Adrenal gland (tissue), 12 donors: Measurements from ENCODE around the gene GALNT10. TPM values are rescaled to one million over a fixed set of nuclear protein-coding genes. Genes with fewer than 3 reads are reported as not detected.

Source experiments
- DNase-seq, 7 donors: peaks; one replicate each; pipeline ENCODE4 v3.0.0-alpha.2; 2019 to 2020
- H3K27ac ChIP-seq, 5 donors: fragments of 200-600 bp; sonication (generic) in 4 of 5; 1 replicate in 3 of 5; 2 replicates in 2 of 5; pipeline versions ENCODE4 v1.5.1 to v1.8.0; 2016 to 2020; ENCODE audit warnings: mild to moderate bottlenecking in 1 of 5
- H3K27me3 ChIP-seq: fragments of 200-600 bp; 2 replicates; pipeline ENCODE4 v1.8.0; 2021
- H3K36me3 ChIP-seq, 2 donors: fragments of 200-600 bp; replicated peaks in 1 of 2; 1 replicate in 1 of 2; 2 replicates in 1 of 2; pipeline versions ENCODE4 v1.5.1 to v1.8.0; 2018 to 2022
- H3K4me1 ChIP-seq, 2 donors: fragments of 200-600 bp; replicated peaks in 1 of 2; 1 replicate in 1 of 2; 2 replicates in 1 of 2; pipeline versions ENCODE4 v1.5.1 to v1.8.0; 2018 to 2021
- H3K4me3 ChIP-seq, 4 donors: fragments of 200-600 bp; sonication (generic) in 3 of 4; one replicate each; pipeline ENCODE4 v1.5.1; 2016 to 2018
- H3K9me3 ChIP-seq, 3 donors: fragments of 200-600 bp; sonication (generic) in 1 of 3; replicated peaks in 1 of 3; 1 replicate in 2 of 3; 2 replicates in 1 of 3; pipeline versions ENCODE4 v1.5.1 to v1.8.0; 2016 to 2021
- CTCF ChIP-seq, 6 experiments: fragments of 450-650 bp in 4 of 6; fragments of 200-600 bp in 2 of 6; sonication (generic) in 1 of 6; IDR thresholded peaks; 1 replicate in 5 of 6; 2 replicates in 1 of 6; pipeline versions ENCODE4 v1.5.1 to v1.8.0; 2016 to 2021; ENCODE audit warnings: antibody characterized with exemption in 6 of 6, mild to moderate bottlenecking in 2 of 6, moderate library complexity in 1 of 6
- POLR2A ChIP-seq, 2 donors: fragments of 450-650 bp; IDR thresholded peaks; one replicate each; pipeline ENCODE4 v1.6.1; 2017; ENCODE audit warnings: antibody characterized with exemption in 2 of 2, mild to moderate bottlenecking in 2 of 2, moderate library complexity in 1 of 2
- WGBS, 4 donors: extraction: QIAGEN DNeasy Blood & Tissue Kit in 2 of 4; methylation state at CpG; one replicate each; pipeline versions ENCODE4 v1.1.5 to v1.1.7; 2013 to 2017; 5-methylcytosine and 5-hydroxymethylcytosine counted together
- intact Hi-C, 2 donors: fragments of 100-400 bp; cut with DNase I; formaldehyde crosslinking; loops; one replicate each; pipeline versions ENCODE4 v1.14.1 to v1.15.0; 2022 to 2023
- polyA plus RNA-seq, 3 donors: library from polyadenylated mRNA; stranded (reverse); fragments of 200-250 nt in 2 of 3; fragments of 350-450 nt in 1 of 3; fragmentation: Illumina TruSeq in 1 of 3; extraction: RNeasy Lipid Tissue Mini Kit (QIAGEN cat#74804) in 1 of 3; gene quantifications; one replicate each; pipeline ENCODE4 v1.2.3, GENCODE V29; 2013 to 2014
- total RNA-seq, 9 donors: library from RNA; depleted of rRNA in 4 of 9; stranded (reverse); fragments of >200 nt in 4 of 9; fragments of 120-200 nt in 1 of 9; fragmentation: NEBNext Ultra II Directional in 1 of 9; extraction: Animal tissue kit (Norgen Biotek cat#: 25700) in 1 of 9; gene quantifications; one replicate each; pipeline versions ENCODE4 v1.1.0 to v1.2.4, GENCODE V29; 2013 to 2023
- donor health status: healthy with polysubstance abuse.
- donor health status: Bipolar disorder and iron deficiency.
- donor health status: DM: yes; HTN: yes; CAD: no.
- donor health status: DM: no; HTN: no; CAD: no.
- donor health status: DM: no; HTN: no; CAD: no.
- donor health status: DM: yes; HTN: yes; CAD: no.

GALNT10 gene
- total and polyA plus RNA-seq, 12 donors, result 5.6 to 74.1 (median 43.4) TPM

DNA sequence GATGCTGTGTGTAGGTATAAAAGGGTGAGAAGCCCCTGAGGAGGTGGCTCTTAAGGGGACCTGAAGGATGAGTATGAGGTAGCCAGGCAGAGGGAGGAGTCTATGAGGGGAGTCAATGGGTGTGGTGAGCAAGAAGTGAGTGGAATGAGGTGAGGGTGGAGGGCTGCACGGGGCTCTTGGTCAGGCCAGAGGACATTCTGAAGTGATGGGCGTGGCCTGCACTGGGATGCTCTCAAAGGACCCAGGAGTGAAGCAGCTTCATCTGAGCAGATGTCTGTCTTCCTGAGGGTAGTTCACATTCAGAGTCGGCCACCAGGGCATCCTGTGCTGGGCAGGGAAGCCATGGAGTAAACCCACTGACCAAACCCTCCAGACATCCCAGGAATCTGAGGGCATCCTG is 210.1 kb downstream of the GALNT10 start:
- WGBS, 4 donors, result 90 to 97% (median 94%) methylated on average over 2 to 3 of the region's 3 CpGs

DNA sequence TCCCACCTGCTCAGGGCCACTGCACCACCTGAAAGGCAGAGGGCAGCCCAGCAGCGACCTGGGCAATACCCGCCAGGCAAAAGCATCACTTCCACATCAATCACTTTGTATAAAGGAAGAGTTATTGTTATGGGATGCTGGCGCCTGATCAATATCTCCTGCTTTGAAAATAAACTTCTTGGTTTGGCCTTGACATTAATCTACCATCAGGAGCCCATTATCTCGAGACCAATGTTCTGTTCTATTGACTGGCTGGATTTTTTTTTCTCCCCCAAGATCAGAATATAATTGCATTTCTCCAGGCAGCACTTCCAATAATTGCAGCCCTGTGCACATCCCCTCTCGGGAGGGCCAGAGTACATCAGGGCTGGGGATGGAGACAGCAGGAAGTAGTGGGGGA is 210.8 kb downstream of the GALNT10 start:
- Histone ChIP-seq H3K4me3 (no peak overlapping the region), H3K27me3 (no peaks in the 10 kb centered on the region), H3K9me3 (no peaks in the 10 kb centered on the region), H3K36me3 (no peaks in the 10 kb centered on the region), H3K27ac (no peak overlapping the region), H3K4me1 (peaks cover 0 to 9% of the 10 kb centered on the region in 2 donors)
- WGBS, 4 donors, result 66 to 86% (median 73%) methylated on average over 5 of the region's 5 CpGs
- DNase-seq, result no peak
- TF ChIP-seq POLR2A (IDR thresholded peaks at IDR 0.05) (no peak), CTCF (IDR thresholded peaks at IDR 0.05) (no peak)
- intact Hi-C loops, result loop anchor here (5.0 kb wide), 3 partner anchors 209 to 329 kb away; partner anchors contain the start of gene GALNT10 (in 1 of the 2)

More for the DNA sequence above, 210.1 kb downstream of the GALNT10 start:
- Histone ChIP-seq H3K4me1 (peaks cover 0 to 9% of the 10 kb centered on the region in 2 donors), H3K27me3 (no peaks in the 10 kb centered on the region), H3K36me3 (no peaks in the 10 kb centered on the region), H3K4me3 (no peak overlapping the region), H3K27ac (no peak overlapping the region), H3K9me3 (no peaks in the 10 kb centered on the region)
- intact Hi-C loops, result loop anchor here (5.0 kb wide), 3 partner anchors 208 to 328 kb away; partner anchors contain the start of gene GALNT10 (in 1 of the 2)
- DNase-seq, result no peak
- TF ChIP-seq POLR2A (IDR thresholded peaks at IDR 0.05) (no peak), CTCF (IDR thresholded peaks at IDR 0.05) (no peak)

- WGBS, 4 donors, result 93 to 96% (median 96%) methylated on average over 9 of the region's 9 CpGs
- Histone ChIP-seq H3K27ac (no peak overlapping the region), H3K36me3 (no peaks in the 10 kb centered on the region), H3K4me1 (peaks cover 0 to 9% of the 10 kb centered on the region in 2 donors), H3K4me3 (no peak overlapping the region), H3K27me3 (no peaks in the 10 kb centered on the region), H3K9me3 (no peaks in the 10 kb centered on the region)
- intact Hi-C loops, result loop anchor here (5.0 kb wide), 3 partner anchors 210 to 330 kb away; partner anchors contain the start of gene GALNT10 (in 1 of the 2)
- TF ChIP-seq CTCF (IDR thresholded peaks at IDR 0.05) (no peak), POLR2A (IDR thresholded peaks at IDR 0.05) (no peak)
- no peak for DNase-seq
Measured at GRCh38 chr5:154401931-154402330, 211.4 kb downstream of the GALNT10 start.

DNA sequence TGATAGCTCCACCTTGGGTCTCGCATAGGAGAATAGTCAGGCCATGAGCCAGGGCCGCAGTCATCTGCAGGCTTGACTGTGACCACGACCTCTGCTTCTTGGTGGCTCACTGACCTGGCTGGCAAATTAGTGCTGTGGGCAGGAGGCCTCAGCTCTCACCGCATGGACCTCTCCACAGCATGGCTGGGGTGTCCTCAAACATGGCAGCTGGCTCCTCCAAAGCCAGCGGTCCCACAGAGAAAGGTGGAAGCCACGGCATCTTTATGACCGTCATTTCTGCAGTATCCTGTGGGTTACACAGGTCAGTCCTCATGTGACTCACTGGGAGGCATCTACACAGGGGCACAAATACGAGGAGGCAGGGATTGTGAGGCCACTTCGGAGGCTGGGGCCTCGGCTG is 212.1 kb downstream of the GALNT10 start:
- no peaks in the 10 kb centered on the region for H3K36me3 ChIP-seq
- H3K27me3 ChIP-seq, result no peaks in the 10 kb centered on the region
- DNase-seq, result no peak
- H3K4me1 ChIP-seq, result peaks cover 0 to 9% of the 10 kb centered on the region in 2 donors
- H3K9me3 ChIP-seq, result no peaks in the 10 kb centered on the region
- H3K27ac ChIP-seq, result no peak overlapping the region
- TF ChIP-seq POLR2A (IDR thresholded peaks at IDR 0.05) (no peak), CTCF (IDR thresholded peaks at IDR 0.05) (no peak)
- intact Hi-C loops, result loop anchor here (5.0 kb wide), 3 partner anchors 210 to 330 kb away; partner anchors contain the start of gene GALNT10 (in 1 of the 2)
- no peak overlapping the region for H3K4me3 ChIP-seq
- WGBS, 4 donors, result 93 to 98% (median 95%) methylated on average over 7 to 10 of the region's 10 CpGs
